Heart right ventricle (tissue), 16 donors: ENCODE measurements around the gene TMPRSS4. TPM values are rescaled to one million over a fixed set of nuclear protein-coding genes. Genes with fewer than 3 reads are reported as not detected.

Experiments used
- ATAC-seq, 8 donors: fragments of 200-7000 bp; cut with Tn5 transposase; one replicate each; pipeline ENCODE4 v1.9.1; 2020; ENCODE audit warnings: mild to moderate bottlenecking in 8 of 8, moderate library complexity in 8 of 8, moderate number of reproducible peaks in 1 of 8
- DNase-seq, 2 donors: peaks; one replicate each; pipeline ENCODE4 v3.0.0-alpha.2; 2020
- H3K27ac ChIP-seq, 10 donors: fragments of 200-600 bp; sonication (generic) in 2 of 10; one replicate each; pipeline versions ENCODE4 v1.5.0 to v1.8.0; 2020 to 2022; ENCODE audit warnings: mild to moderate bottlenecking in 3 of 10
- H3K27me3 ChIP-seq, 7 donors: fragments of 200-600 bp; one replicate each; pipeline ENCODE4 v1.8.0; 2021 to 2022; ENCODE audit warnings: mild to moderate bottlenecking in 2 of 7
- H3K36me3 ChIP-seq, 9 donors: fragments of 200-600 bp; sonication (generic) in 1 of 9; one replicate each; pipeline versions ENCODE4 v1.5.0 to v1.8.0; 2020 to 2022; ENCODE audit warnings: mild to moderate bottlenecking in 2 of 9
- H3K4me1 ChIP-seq, 9 donors: fragments of 200-600 bp; sonication (generic) in 1 of 9; one replicate each; pipeline versions ENCODE4 v1.5.0 to v1.8.0; 2020 to 2022; ENCODE audit warnings: mild to moderate bottlenecking in 4 of 9
- H3K4me3 ChIP-seq, 10 donors: fragments of 200-600 bp; sonication (generic) in 2 of 10; one replicate each; pipeline versions ENCODE4 v1.5.0 to v1.8.0; 2020 to 2022; ENCODE audit warnings: mild to moderate bottlenecking in 7 of 10, moderate library complexity in 2 of 10
- H3K9me3 ChIP-seq, 11 donors: fragments of 200-600 bp in 10 of 11; sonication (generic) in 2 of 11; one replicate each; pipeline versions ENCODE4 v1.5.0 to v1.8.0; 2013 to 2022; ENCODE audit warnings: mild to moderate bottlenecking in 2 of 11, control low read depth in 1 of 11, moderate library complexity in 1 of 11
- CTCF ChIP-seq, 9 donors: fragments of 200-600 bp; sonication (generic) in 2 of 9; IDR thresholded peaks; one replicate each; pipeline versions ENCODE4 v1.5.0 to v1.8.0; 2021 to 2022; ENCODE audit warnings: antibody characterized with exemption in 9 of 9, mild to moderate bottlenecking in 5 of 9, moderate library complexity in 1 of 9
- WGBS, 2 donors: extraction: QIAGEN DNeasy Blood & Tissue Kit; methylation state at CpG; one replicate each; pipeline ENCODE4 v1.1.7; 2013; ENCODE audit warnings: inconsistent platforms in 1 of 2; 5-methylcytosine and 5-hydroxymethylcytosine counted together
- intact Hi-C, 10 donors: fragments of 100-400 bp; cut with DNase I; formaldehyde crosslinking; loops; one replicate each; pipeline versions ENCODE4 v1.11.1 to v1.14.2; 2022
- polyA plus RNA-seq, 2 donors: library from polyadenylated mRNA; stranded (reverse); fragments of 200-250 nt; gene quantifications; one replicate each; pipeline ENCODE4 v1.2.3, GENCODE V29; 2013
- total RNA-seq, 10 donors: library from RNA; stranded (reverse); fragmentation: NEBNext Ultra II Directional in 3 of 10; extraction: Animal tissue kit (Norgen Biotek cat#: 25700) in 3 of 10; gene quantifications; one replicate each; pipeline versions ENCODE4 v1.2.1 to v1.2.4, GENCODE V29; 2021 to 2023
- donor health status: Arrhythmogenic right ventricular cardiomyopathy.
- donor health status: ischemic (EF 13 %, LVEDD 7.1; RV severe dilation, severe dysfunction).
- donor health status: healthy with polysubstance abuse.
- donor health status: DM: no; HTN: yes; CAD: no.
- donor health status: DM: no; HTN: no; CAD: no.
- donor health status: ischemic (EF 25% LVEDD 6.9; RV normal size, moderate dysfunction).
- donor health status: ischemic (EF 25% LVEDD 5.7; RV mildly dilated, moderate dysfunction).
- donor health status: healthy.
- donor health status: DM: yes; HTN: yes; CAD: no.
- donor health status: Ischemic cardiomyopathy.
- donor health status: ischemic (EF 35%, LVEDD 5.7; RV mildly dilated, moderate dysfunction).
- donor health status: nonischemic (EF 11% LVEDD 7.7; RV severe dilation, severe dysfunction).
- donor health status: DM: yes; HTN: yes; CAD: no.
- donor health status: PGD.
- donor health status: ischemic (EF 29% LVEDD 5.4; RV normal size, mild dysfunction).
- donor health status: nonischemic (EF 23%, LVEDD 6.1; RV moderate dilation, normal function).

TMPRSS4 gene
- total and polyA plus RNA-seq, 12 donors, result 0.34 to 1.4 (median 0.84) TPM; not detected in 8

- ATAC-seq, result peak in 1 of 8 donors; percentile 7
- no peak overlapping the region for H3K27ac ChIP-seq
- intact Hi-C loops, result no loop called here
- no peak for TF ChIP-seq CTCF (IDR thresholded peaks at IDR 0.05)
- peaks cover 0 to 4% (median 0%) of the 10 kb centered on the region in 9 donors for H3K4me1 ChIP-seq
- no peak overlapping the region for H3K4me3 ChIP-seq
- no peaks in the 10 kb centered on the region for H3K27me3 ChIP-seq
- no peak for DNase-seq
- peaks cover 0 to 8% (median 0%) of the 10 kb centered on the region in 9 donors for H3K36me3 ChIP-seq
- WGBS, 2 donors, result 92% methylated on average over 3 to 5 of the region's 5 CpGs
- H3K9me3 ChIP-seq, result no peaks in the 10 kb centered on the region
These were observed 58.9 kb downstream of the TMPRSS4 start for GRCh38 chr11:118135796-118136165.

- DNase-seq (no peak), ATAC-seq (peak in 1 of 8 donors; percentile 12)
- intact Hi-C loops, result no loop called here
- Histone ChIP-seq H3K27ac (no peak overlapping the region), H3K36me3 (peaks cover 0 to 8% (median 0%) of the 10 kb centered on the region in 9 donors), H3K9me3 (no peaks in the 10 kb centered on the region), H3K4me3 (no peak overlapping the region), H3K4me1 (no peaks in the 10 kb centered on the region), H3K27me3 (no peaks in the 10 kb centered on the region)
- no peak for TF ChIP-seq CTCF (IDR thresholded peaks at IDR 0.05)
- 77 to 83% methylated on average over 2 of the region's 2 CpGs for WGBS, 2 donors
These were observed 59.5 kb downstream of the TMPRSS4 start for GRCh38 chr11:118136341-118136740.

GRCh38 chr11:118136801-118137200 lies 59.9 kb downstream of the TMPRSS4 start:
- ATAC-seq (no peak), DNase-seq (no peak)
- Histone ChIP-seq H3K27me3 (peaks cover 0 to 1% (median 0%) of the 10 kb centered on the region in 7 donors), H3K27ac (no peak overlapping the region), H3K9me3 (no peaks in the 10 kb centered on the region), H3K4me3 (no peak overlapping the region), H3K4me1 (no peaks in the 10 kb centered on the region), H3K36me3 (peaks cover 0 to 8% (median 0%) of the 10 kb centered on the region in 9 donors)
- intact Hi-C loops, result no loop called here
- TF ChIP-seq CTCF (IDR thresholded peaks at IDR 0.05), result no peak
- 74 to 77% methylated on average over 10 of the region's 10 CpGs for WGBS, 2 donors

- intact Hi-C loops, result no loop called here
- Histone ChIP-seq H3K27ac (no peak overlapping the region), H3K36me3 (peaks cover 0 to 10% (median 0%) of the 10 kb centered on the region in 9 donors), H3K27me3 (peaks cover 0 to 11% (median 4%) of the 10 kb centered on the region in 7 donors), H3K9me3 (no peaks in the 10 kb centered on the region), H3K4me1 (peaks cover 0 to 14% (median 2%) of the 10 kb centered on the region in 9 donors), H3K4me3 (no peak overlapping the region)
- DNase-seq, result no peak
- TF ChIP-seq CTCF (IDR thresholded peaks at IDR 0.05), result no peak
- 73 to 75% methylated on average over 10 of the region's 10 CpGs for WGBS, 2 donors
- ATAC-seq, result no peak
These were observed 62.1 kb downstream of the TMPRSS4 start for GRCh38 chr11:118138839-118139420.
